GM18517 (cell line): ENCODE results near the gene ADORA1.

Experiments
- ATAC-seq: cut with Tn5 transposase; IDR thresholded peaks from one replicate; pipeline ENCODE4 v1.9.1; 2021; ENCODE audit warnings: mild to moderate bottlenecking, moderate library complexity; ENCODE audit not compliant: unreplicated experiment

Gene ADORA1

DNA sequence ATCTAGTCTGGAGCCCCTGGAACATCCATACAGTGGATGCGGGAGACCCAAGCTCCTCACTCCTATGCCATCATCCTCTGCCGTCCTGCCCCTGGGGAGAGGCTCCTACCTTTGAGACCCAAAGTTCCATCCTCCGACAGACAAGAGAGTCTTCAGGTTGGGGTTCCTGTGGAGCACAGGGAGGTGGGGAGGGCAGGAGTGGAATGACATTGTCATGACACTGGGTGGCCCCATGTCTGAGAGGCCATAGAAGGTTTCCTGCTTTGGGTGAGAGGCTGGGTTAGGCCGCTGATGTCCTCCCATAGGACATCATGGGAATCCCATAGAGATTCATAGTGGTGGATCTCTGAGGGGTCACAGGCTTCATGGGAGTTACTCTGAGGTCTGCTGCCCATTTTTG, 56.9 kb downstream of the ADORA1 start:
- no peak for ATAC-seq

- no peak for ATAC-seq
Observed at GRCh38 chr1:203185061-203185461, 57.5 kb downstream of the ADORA1 start.

GRCh38 chr1:203185585-203185984, 58.1 kb downstream of the ADORA1 start:
- ATAC-seq, result no peak

GRCh38 chr1:203186091-203186445, 58.5 kb downstream of the ADORA1 start:
- no peak for ATAC-seq

- no peak for ATAC-seq
Observed at GRCh38 chr1:203186446-203187303, 59.1 kb downstream of the ADORA1 start, which contains the start of gene CHI3L1. CHI3L1 (minus strand) TSS chr1:203186704; CDS start chr1:203186623, 81 bp downstream.

GRCh38 chr1:203187304-203187685, 59.8 kb downstream of the ADORA1 start:
- ATAC-seq, result no peak

GRCh38 chr1:203187689-203188264, 60.3 kb downstream of the ADORA1 start:
- no peak for ATAC-seq

- no peak for ATAC-seq
Observed at GRCh38 chr1:203188686-203189232, 61.2 kb downstream of the ADORA1 start.

GRCh38 chr1:203189951-203190352, 62.4 kb downstream of the ADORA1 start:
- ATAC-seq, result no peak

DNA sequence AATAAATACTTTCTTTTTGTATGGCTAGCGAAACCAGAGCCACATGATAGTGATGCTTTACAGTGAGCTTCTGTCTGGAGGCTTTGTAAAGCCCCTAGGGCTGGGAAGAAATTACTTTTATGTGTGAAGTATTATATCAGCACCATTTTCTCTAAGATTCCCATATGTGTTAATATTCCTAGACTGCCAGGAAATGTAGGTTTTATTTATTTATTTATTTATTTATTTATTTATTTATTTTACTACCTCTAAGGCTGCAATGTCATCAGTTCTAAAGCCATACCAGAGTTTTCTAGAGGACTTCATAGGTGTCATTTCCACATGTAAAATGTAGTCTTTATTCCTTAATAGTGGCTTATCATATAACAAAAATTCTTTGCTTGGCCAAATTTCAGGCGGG, 63.4 kb downstream of the ADORA1 start:
- ATAC-seq, result no peak

- ATAC-seq, result no peak
Observed at GRCh38 chr1:203196371-203196770, 68.8 kb downstream of the ADORA1 start.

GRCh38 chr1:203197625-203198024, 70.1 kb downstream of the ADORA1 start:
- no peak for ATAC-seq

DNA sequence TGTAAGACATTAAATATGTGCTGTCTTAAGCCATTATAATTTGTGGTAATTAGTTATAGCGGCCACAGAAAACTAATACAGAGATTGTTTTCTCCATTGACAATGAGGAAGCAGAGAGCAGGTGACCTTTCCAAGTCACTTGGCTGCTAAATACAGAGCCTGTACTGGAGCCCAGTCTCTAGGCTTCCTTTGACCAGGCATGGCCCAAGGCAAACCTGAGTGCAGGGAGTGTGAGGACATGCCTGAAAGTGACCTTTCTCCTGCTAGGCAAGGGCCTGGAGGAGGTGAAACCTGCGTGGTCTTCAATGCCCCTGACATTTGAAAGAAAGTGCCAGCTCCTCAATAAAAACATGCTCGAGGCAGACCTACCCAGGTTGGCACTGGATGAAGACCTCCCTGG, 71.5 kb downstream of the ADORA1 start:
- ATAC-seq, result no peak

GRCh38 chr1:203199481-203199815, 71.9 kb downstream of the ADORA1 start:
- ATAC-seq, result no peak

DNA sequence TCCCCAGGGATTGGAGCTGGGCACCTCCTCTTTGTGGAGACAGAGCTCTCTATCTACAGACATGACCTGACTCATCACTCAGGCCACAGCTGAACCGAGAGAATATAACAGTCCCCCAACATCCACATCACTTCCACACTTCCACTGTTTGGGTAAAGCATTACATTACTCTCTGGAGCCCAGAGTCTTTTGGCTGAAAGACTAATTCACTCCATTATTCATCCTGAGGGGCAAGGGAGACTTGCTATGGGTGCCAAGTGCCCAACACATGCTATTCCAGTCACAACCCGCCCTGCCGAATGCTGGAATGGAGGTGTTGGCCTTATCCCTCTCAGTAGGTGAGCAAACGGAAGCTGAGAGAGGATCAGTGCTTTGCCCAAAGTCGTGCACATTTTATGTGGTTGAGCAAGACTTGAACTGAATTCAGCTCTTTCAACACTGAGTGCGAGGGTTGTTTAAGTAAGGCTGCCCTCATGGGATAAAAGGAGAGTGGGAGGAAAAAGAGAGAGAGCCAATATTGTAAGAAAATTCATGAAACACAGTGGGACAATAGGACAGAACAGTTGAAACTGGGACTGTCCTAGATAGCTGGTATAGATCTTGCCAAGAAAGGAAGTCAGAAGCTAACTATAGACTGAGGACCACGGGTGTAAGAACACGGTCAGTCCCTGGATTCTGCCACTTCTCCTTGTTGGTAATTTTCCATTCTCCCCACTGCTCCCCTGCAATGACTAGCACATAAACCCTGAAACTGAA, 72.5 kb downstream of the ADORA1 start:
- ATAC-seq, result no peak

- no peak for ATAC-seq
Observed at GRCh38 chr1:203200916-203201315, 73.4 kb downstream of the ADORA1 start.

DNA sequence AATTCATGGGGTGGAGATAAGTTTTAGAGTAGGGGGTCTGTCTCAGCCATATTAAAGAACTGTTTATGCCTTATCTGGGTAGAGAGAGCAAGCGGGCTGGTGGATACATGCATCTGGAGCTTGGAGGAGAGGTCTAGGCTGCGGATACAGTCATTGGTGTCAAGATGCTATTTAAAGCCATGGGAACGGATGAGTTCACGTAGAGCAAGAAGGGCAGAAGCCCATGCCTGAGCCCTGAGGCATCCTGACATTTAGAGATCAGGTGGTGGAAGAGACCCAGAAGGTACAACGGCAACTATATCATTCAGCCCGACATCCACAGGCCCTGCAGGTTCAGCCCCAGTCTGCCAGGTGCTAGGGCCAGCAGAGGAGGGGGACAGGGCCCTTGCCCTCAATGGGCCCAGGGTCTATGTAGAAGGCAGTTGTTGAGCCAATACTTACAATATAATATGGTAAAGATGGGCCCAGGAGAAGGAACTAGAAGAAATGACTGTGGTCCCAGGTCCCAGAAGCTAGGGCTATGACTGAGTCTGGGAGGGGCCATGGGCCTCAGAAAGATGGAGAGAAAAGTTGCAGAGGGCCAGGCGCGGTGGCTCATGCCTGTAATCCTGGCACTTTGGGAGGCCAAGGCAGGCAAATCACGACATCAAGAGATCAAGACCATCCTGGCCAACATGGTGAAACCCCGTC, 74.1 kb downstream of the ADORA1 start:
- no peak for ATAC-seq

DNA sequence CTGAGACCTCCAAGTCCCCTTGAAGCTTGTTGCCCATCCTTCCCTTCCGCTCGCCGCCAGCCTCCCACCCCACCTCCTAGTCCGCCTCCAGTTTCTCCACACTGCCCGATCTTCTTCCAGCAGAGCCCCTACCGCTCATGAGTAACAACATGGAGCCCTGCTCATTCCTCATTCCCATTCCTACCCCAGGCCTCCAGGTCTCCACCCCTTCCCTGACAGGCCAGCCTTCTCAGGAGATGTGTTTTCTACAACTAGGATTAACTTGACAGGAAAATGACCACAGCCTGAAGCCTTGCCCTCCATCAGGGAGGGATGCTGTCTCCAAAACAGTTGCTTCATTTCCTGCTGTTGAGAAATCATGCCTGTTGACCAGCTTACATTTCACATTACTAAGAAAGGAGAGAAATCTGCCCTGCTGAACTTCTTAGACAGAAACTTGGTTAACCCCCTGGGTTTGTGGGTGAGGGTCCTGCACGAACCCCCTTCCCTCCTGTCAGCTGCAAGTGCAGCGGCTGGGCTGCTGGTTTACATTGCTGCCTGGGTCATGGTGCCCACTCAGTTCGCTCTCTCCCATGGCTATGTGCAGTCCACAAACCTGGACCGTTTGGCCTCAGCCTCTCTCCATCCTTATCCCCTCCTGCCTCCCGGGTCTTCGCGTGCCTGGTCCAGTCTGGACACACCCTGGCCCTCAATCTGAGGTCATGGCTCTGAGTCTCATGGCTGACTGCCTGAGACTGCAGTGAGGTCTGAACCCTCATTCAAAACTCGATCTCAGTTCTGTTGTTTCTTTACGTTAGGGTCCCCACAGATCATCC, 75.1 kb downstream of the ADORA1 start:
- no peak for ATAC-seq

DNA sequence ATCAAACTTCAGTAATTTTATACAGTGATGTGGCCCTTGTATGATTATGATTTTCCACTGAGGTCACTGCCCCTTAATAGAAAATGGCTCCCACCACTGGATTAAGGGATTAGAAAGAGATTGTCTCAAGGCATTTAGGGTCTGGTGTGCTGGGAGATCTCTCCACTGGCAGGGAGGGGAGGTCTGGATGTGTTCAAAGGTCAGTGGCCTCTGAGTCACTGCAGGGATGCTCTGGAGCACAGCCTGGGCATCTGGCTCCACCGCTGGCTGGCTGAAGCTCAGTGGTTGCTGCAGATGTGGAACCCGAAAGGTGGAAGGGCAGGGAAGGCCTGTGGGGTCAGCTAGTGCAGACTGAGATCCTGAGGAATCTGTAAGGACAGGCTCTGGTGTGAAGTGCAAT, 77.2 kb downstream of the ADORA1 start:
- no peak for ATAC-seq

GRCh38 chr1:203206129-203206687, 78.7 kb downstream of the ADORA1 start:
- ATAC-seq, result no peak
